NCI-H2196 treated with DMSO at 0.1 percent for 48 hours (cell line): Measurements from ENCODE around the gene HES1.
"Not testable (repeated sequence)": the region's sequence is repeated elsewhere in the genome, so short reads cannot be mapped to it uniquely, and the experiment has no call there.

Experiments
- DNase-seq: peaks from one replicate; lab custom pipeline; 2025; ENCODE audit not compliant: unreplicated experiment; lab: John Stamatoyannopoulos, UW

The HES1 gene

DNA sequence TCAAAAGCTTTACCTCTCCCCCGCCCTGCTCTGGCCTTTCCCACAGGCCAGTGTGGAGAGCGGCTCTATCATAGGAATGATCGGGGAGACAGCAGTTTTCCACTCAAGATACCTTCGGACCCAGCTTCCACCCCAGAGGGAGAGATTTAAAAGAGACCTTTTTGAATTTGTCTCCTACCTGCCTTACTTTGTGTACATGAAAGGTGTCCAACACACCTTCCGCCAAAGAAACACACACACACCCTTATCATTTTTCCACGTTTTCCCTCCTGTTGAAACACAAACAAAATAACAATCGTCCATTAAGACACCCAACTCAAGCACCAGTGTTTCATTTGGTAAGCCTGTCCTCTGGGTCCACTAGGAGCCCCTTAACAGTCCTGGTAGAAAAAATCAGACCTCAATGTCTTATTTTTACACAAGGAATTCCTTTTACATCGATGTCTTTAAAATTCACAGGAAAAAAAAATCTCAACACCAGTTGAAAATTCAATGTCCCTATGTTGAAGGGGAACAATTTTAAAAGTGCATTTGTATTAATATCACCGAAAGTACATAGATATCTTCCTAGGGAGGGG lies 4.0 kb downstream of the HES1 start:
- DNase-seq, result no peak

DNA sequence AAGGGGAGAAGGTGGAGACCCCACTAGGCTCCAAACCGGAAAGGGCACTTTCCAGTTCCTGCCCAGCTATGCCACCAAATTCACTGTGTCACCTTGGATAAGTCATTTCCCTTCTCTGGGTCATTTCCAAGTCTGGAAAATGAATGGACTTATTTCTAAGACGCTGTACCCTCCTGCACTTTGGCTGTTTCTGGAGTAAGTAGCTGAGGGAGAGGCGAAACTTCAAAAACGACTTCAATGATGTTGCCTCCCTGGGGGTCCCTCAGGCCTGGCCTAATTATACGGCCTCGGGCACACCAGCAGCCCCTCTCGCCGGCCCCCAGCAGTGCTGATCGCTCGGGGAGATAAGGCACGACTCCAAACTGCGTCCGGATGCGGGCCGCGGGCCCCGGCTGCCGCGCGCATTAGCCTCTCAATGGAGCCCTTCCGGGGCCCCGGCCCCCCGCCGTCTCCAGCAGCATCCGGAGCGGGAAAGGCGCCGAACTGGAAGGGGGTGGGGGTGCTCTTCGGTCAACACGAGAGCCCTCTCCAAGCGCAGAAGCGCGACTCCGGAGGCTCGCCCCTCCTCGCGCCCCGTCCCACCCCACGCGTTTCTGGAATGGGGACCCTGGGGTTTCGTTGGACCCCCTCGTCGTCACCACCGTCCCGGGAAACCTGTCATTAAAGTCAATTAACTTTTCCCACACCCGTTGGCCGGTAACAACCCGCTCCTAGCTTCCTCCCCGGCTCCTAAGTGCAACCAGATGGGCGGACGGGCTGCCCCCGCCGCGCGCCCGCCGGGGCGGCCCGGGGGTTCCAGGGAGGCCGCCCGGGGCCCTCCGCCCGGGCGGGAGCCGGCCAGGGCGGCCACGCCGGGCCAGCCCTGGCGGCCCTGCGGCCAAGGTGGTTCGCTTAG lies 4.8 kb downstream of the HES1 start:
- DNase-seq, result peak; percentile 78

DNA sequence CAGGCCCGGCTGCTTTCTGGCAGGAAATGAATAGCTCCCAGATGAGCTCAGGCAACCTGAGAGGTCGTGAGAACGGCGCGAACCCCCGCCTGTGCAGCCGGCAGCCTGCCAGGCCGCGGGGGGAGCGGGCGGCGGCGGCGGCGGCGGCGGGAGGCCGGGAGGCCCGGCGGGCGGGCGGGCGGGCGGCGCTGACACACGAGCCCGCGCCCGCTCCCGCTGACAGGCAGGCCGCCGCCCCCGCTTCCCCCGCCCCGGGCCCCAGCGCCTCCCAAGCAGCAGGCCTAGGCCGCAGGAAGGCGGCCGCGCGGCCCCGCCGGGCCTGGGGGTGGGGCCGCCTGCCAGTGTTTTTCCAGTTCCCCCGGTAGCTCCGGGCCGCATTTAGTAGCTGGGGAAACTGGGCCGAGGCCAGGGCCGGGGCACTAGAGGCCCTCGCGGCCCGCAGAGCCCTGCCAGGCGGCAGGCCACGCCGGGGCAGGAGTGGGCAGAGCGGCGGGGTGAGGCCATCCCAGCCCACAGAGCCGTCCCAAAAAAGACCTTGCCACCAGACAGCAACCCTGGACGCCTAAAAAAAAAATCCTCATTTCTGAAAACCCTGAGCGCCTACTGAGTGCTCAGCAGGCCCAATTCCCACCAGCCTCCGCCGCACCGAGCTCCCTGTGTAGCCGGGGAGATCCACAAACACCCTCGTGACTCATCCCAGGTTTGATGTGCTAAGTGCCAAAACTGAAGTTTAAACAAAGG lies 5.6 kb downstream of the HES1 start:
- DNase-seq, result peak; percentile 100

DNA sequence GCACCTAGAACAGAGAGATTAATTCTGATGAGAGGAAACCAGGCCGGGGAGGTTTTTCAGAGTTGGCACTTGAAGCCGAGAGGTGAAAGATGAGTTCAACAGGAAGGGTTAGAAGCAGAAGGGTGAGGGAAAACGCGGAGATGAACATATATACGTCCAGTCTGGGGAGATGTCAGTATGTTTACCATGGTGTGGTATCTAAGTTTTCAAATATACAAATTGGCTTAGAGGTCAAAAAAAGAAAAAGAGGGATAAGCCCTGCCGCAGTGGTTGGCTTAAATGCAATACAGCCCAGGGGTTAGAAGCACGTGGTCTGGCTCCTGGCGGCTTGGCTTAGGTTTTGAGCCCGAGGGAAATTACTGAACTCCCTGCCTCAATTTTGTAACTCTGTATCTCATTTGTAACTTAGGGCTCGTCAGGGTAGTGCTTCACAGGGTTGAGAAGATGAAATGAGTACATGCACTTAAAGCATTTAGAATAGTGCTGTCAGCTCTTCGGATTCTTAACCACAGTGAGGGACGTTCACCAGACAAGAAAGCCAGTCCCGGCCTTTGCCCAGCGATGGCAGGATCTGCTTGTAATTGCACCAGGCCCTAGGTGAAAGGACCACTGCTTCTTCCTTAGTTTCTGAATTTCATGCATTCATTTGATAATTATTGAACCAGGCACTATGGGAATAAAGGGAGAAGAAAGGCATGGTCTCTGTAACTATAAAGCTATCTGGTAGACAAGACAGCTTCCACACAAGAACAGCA lies 6.4 kb downstream of the HES1 start:
- DNase-seq, result peak; percentile 90

DNA sequence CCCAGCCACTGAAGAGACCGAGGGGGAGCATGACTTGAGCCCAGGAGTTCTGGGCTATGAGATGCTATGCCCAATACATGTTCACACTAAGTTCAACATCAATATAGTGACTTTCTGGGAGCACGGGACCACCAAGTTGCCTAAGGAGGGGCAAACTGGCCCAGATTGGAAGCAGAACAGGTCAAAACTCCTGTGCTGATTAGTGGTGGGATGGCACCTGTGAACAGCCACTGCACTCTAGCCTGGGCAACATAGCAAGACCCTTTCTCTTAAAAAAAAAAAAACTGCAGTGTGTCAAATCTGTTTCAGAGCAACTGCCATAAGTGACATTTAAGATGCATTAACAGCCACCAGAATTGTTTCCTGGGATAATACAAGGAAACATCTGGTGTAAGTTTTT lies 9.8 kb downstream of the HES1 start:
- DNase-seq, result no peak

DNA sequence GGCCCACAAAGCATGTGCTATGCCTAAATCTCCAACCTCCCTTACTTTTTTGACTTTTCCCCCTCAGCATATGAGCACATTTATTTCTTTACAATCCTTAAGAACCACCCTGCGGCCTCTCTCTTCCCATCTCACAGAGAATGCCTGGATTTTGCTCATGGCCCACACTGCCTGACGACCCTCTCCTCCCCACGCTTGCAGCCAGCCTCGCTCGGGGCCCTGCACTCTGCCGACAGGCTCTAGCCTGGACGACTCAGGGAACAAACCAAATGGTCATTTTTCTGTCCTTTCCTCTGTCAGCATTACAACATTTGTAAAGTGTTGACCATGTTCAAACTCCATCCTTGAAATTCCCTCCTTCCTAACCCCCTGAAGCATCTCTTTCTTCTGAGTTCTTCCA lies 11.7 kb downstream of the HES1 start:
- no peak for DNase-seq

DNA sequence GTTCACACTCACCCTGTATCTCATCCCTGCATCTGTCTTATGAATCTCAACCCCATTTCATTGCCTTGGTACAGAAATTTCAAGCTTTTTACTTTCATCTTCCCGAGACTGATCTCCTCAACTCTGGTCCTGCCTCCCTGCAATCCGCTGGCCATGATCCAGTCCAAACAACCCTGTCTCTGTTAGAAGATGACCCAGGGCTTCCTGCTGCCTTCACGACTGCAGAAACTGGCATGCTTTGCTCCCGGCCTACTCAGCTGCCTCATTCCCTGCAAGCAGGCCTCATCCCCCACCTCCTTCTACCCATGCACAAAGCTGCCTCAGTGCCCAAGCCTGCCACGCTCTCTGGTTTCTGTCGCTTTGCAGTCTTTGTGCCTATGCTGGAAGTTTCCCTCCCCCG lies 12.4 kb downstream of the HES1 start:
- DNase-seq, result peak; percentile 73

DNA sequence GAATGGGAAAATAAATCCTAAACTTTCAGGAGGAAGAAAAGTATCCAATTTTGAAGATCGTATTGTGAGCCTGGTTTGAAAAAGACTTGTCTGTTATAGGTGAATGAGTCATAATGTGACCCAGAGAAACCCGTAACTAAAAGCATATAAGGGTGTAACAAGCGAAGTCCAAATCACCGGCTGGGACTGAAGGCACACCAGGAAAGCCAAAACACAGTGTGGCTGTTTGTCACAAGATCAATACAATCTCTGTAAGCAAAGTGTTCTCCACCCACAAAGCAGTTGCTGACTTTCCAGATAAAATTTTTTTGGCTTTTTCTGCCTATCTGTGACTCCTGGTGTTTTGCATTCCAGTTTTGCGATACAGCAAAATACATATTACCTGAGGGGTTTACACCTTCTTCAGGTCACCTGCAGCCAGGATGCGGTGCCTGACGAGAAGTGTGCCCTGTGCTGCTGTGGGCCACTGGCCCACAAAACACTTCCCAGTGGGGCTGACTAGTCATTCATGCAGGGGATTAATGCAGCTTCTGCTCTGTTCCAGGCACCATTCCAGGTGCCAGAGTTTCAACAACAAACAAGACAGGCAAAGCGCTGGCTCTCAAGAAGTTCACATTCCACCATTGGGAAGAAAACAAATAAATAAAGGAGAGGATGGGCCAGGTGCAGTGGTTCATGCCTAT lies 14.4 kb downstream of the HES1 start:
- no peak for DNase-seq

DNA sequence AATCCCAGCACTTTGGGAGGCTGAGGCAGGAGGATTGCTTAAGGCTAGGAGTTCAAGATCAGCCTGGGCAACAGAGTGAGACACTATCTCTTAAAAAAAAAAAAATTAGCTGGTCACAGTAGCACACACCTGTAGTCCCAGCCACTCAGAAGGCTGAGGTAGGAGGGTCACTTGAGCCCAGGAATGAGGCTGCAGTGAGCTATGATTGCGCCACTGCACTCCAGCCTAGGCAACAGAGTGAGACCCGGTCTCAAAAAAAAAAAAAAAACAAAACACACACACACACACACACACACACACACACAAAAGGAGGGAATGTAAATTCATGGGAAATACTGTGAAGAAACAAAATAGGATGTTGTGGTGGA lies 15.0 kb downstream of the HES1 start:
- not testable (repeated sequence) for DNase-seq

DNA sequence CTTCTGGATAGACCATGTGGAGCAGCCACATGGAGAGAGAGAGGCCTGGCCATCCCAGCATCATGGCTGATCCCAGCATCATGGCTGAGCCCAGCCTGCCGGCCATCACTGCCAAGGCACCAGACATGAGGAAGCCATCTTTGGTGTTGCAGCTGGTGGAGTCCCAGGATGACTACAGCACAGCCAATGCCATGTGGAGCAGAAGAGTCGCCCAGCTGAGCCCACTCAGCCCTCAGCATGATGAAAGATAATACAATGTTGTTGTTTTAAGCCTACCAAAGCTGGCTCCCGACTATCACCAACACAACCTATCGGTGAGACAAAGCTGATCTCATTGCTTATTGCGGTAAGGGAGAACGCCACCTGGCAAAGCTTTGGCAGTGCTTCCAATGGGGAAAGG lies 18.4 kb downstream of the HES1 start:
- DNase-seq, result no peak

DNA sequence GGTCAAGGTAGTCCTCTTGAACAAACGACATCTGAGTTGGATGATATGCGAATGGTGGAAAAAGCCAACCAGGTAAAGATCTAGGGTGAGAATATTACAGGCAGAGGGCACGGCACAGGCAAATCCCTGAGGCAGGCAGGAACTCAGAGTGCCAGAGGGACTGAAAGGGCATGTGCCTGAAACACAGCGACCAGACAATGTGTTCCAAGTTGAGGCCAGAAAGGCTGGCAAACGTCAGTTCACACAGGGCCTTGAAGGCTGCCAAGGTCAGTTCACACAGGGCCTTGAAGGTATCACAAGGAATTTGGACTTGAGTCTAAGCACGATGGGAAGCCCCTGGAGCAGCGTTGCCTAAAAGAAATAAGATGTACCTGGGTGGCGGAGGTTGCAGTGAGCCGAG lies 20.1 kb downstream of the HES1 start:
- DNase-seq, result no peak

DNA sequence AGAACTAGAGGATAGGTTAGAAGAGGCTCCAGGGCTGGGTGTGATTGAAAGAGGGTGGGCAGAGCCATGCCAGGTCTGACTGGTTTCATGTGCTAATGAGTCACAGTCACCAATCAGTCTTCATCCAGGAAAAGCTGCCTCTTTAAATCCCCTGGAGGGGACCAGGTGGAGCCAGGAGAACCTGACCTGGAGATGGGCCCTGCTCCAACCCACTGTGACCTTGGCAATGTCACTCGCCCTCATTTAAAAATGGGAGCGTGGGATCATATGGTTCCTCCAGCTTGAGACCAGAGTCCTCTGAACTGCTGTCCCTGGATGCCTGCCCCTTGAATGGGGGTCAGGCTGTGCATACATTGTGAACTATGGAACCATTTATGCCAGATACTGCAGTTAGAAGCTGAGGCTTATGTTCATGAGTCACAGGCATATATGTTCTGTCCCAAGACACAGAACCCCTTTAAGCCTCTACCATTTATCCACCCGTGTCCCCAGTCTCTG lies 23.0 kb downstream of the HES1 start:
- peak; percentile 56 for DNase-seq

DNA sequence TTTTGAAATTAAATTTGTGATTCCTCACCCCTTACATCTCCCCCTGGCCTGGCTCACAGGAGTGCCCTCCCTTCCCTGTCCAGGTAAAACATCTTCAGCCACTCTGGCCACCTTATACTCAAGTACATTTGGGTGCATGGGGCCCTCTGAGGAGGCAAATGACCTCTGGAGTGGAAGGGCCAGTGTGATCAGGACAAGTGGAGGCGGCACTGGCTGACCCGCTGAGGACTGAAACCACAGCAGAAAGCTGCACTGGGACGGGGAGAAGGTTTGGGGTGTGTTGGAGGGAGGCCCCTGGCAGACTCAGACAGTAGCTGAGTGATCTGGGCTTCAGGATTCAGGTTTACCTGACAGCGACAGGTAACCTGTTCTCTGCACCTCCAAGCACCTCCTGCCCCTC lies 24.2 kb downstream of the HES1 start:
- no peak for DNase-seq

DNA sequence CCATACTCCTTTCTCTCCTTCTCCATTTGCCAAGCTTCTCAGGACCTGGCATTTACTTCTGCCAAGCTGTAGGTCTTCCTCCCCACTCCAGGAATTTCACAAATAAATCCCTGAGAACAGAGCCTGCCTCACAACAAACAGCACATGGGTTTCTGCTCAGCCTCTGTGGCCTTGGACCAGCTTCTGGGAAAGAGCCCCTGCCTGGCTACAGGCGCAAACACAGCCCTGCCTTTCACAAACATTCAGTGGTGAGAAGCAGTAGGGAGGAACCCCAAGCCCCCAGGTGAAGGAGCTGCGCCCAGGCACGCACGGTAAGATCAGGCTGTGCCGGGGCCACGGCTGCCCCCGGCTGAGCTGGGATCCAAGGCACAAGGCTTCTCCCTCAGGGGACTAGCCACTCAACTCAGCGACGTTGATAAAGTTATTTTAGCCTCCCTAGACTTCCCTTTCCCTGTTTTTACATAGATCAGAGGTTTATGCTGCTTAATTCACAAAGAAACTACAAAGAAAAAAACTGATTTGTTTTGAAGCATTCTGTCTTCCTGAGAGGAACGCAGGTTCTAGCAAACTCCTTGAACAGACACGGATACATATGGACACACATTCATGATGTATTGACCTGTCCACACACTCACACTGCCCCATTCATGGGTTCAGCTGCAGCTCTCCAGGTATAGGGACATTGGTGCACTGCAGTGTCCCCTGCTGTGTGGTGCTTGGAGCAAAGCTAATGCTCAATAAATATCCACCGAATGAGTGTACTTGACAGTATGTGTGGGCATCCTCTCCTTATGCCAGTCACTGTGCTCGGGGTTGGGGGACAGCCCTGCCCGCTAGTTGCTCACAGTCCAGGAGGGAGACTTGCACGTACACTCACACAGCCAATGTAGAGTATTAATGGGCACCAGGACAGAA lies 25.4 kb downstream of the HES1 start:
- DNase-seq, result no peak

DNA sequence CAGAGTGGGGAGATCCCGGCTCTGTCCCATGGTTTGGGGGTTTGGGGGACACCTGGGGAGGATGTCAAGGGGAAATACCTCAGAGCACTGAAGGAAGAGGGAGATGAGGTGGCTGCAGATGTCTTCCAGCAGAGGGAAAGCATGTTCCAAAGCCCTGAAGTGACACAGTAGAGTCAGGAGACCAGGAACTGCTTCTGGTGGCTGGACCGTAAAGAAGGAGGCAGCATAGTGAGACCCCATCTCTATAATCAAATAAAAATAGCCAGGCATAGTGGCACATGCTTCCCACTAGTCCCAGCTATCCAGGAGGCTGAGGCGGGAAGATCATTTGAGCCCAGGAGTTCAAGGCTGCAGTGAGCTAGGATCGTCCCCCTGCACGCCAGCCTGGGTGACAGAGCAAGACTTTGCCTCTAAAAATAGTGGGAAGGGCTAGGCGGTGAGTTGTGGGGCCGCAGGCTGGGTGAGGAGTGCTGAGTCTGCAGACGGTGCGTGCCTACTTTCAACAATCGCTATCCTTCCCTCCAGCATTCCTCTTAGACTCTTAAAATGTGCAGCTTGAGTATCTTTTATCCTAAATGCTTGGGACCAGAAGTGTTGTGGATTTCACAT lies 26.2 kb downstream of the HES1 start:
- no peak for DNase-seq

DNA sequence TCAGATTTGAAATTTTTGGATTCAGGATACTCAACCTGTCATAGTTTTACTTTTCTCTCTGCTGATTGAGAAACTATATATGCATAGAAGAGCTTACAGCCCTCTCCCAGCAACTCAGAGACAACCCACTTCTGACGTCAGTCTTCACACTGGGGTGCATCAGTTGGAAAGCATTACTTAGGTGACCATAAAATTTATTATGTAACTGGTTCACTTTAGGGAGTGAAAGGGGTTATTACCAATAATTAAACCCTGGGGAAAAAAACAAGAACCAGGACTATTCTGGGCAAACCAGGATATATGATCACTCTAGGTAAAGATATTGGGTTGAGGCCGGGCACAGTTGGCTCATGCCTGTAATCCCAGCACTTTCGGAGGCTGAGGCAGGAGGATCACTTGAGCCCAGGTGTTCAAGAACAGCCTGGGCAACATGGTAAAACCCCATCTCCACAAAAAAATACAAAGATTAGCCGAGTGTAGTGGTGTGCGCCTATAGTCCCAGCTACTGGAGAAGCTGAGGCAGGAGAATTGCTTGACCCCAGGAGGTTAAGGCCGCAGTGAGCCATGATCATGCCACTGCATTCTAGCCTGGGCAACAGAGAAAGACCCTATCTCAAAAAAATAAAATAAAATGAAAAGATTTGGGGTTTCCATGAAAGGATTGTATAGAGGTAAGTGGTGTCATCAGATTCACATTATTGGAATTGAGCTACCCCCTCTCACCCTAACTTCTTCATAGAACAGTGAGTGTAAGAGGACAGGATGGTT lies 27.1 kb downstream of the HES1 start:
- DNase-seq, result no peak

DNA sequence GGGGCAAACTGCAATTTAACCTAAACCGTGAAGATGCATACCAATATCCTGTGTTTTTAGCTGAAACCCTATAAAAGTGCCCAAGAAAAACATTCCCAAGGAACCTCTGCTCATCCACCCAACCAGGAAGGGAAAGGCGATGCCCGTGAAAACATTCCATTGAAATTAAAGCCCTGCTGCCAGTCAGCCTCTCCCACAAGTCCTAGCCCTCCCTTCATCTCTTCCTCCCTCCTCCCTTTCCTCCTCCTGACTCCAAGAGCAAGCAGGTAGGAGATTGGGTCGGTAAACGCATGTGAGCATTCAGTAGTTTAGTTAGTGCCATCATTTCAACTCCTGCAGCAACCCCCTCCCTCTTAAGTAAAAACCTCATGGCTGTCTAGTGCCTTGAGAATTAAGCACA lies 27.7 kb downstream of the HES1 start:
- DNase-seq, result no peak

DNA sequence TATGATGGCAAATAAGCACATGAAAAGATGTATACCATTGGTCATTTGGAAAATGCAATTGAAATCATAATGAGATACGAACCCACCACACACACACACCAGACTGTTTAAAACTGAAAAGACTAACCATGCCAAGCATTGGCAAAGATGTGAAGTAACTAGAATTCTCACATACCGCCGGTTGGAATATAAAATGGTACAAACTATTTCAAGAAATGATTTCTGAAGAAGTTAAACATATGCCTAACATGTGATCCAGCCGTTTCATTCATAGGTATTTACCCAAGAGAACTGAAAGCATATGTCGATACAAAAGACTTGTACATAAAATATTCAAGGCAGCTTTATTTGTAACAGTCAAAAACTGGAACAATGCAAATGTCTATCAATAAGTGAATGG lies 28.9 kb downstream of the HES1 start:
- DNase-seq, result no peak
